Stimulated activated CD4-positive, alpha-beta T cell treated with anti-CD3 and anti-CD28 coated beads, Interleukin-2, amount 100 ng/mL, for 4 hours (primary cell): ENCODE data around the gene DAZ4.
"Not testable (repeated sequence)": the region's sequence is repeated elsewhere in the genome, so short reads cannot be mapped to it uniquely, and the experiment has no call there.

Experiments
- DNase-seq: peaks from one replicate; pipeline ENCODE4 v3.0.0-alpha.2; 2020; ENCODE audit warnings: low read depth

The DAZ4 gene, protein sequence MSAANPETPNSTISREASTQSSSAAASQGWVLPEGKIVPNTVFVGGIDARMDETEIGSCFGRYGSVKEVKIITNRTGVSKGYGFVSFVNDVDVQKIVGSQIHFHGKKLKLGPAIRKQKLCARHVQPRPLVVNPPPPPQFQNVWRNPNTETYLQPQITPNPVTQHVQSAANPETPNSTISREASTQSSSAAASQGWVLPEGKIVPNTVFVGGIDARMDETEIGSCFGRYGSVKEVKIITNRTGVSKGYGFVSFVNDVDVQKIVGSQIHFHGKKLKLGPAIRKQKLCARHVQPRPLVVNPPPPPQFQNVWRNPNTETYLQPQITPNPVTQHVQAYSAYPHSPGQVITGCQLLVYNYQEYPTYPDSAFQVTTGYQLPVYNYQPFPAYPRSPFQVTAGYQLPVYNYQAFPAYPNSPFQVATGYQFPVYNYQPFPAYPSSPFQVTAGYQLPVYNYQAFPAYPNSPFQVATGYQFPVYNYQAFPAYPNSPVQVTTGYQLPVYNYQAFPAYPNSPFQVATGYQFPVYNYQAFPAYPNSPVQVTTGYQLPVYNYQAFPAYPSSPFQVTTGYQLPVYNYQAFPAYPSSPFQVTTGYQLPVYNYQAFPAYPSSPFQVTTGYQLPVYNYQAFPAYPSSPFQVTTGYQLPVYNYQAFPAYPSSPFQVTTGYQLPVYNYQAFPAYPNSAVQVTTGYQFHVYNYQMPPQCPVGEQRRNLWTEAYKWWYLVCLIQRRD

DNA sequence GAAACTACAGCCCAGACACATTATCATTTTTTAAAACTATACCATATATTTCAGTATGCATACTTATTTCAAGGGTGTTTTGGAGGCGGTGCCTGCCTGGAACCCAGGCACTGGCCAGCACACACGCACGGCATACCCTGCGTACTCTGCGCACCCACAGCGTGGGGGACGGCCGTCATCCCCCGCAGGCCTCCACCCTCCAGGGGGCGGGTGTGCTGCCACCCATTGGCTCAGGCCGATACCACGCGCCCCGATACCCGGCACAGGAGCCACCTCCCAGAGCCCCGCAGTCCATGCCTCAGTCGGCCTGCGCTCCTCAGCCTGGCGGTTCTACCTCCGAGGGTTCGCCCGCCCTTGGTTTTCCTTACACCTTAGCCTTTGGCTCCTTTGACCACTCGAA lies at the start of gene DAZ4:
Gene DAZ4 (plus strand): TSS at position 301 of the 400 bp plus-strand sequence. CDS start 208 bp downstream, outside the sequence.
- DNase-seq: not testable (repeated sequence)

DNA sequence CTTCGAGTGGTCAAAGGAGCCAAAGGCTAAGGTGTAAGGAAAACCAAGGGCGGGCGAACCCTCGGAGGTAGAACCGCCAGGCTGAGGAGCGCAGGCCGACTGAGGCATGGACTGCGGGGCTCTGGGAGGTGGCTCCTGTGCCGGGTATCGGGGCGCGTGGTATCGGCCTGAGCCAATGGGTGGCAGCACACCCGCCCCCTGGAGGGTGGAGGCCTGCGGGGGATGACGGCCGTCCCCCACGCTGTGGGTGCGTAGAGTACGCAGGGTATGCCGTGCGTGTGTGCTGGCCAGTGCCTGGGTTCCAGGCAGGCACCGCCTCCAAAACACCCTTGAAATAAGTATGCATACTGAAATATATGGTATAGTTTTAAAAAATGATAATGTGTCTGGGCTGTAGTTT lies 20.4 kb upstream of the DAZ4 start, which contains the start of gene DAZ3:
Gene DAZ3 (minus strand): TSS at position 101 of the 400 bp plus-strand sequence. CDS start 208 bp downstream, outside the sequence.
- DNase-seq: not testable (repeated sequence)

DNA sequence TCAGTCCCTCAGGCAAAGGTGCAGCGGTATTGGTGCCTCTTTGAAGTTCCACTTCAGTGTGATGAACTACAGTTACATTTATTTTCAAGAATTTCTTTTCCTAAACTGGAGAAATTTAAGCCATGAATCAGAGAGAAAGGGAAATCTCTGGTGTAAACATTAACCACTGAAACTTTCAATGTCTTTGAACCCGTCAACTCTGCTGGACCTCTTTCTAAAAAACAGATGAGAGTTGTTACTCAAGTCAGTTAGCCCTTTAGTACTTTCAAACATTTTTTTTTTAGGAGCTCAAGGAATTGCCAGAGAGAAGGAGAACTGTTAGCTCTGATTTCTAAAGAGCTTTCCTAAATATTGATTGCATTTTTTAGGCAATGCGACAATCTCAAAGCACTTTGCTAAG lies 11.9 kb upstream of the DAZ4 start:
- DNase-seq: not testable (repeated sequence)

DNA sequence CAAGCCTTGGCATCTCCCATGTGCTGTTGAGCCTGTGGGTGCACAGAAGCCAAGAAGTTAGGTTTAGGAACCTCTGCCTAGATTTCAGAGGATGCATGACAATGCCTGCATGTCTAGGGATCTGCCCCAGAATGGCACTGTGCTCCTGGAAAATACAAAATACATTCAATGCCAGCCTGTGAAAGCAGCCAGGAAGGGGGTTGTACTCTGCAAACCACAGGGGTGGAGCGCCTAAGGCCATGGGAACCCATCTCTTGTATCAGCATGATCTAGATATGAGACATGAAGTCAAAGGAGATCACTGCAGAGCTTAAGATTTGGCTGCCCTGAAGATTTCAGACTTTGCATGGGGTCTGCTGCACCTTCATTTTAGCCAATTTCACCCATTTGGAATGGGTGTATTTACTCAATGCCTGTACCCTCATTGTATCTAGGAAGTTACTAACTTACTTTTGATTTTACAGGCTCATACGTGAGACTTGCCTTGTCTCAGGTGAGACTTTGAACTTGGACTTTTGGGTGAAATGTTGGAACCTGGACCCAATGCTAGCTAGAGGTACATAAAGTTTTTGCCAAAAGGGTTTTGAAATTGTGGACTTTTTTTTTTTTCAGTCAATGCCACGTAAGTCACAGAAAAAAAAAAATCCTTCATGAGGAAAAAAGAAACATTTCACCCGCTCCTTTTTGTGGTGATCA lies 9.4 kb upstream of the DAZ4 start:
- not testable (repeated sequence) for DNase-seq

DNA sequence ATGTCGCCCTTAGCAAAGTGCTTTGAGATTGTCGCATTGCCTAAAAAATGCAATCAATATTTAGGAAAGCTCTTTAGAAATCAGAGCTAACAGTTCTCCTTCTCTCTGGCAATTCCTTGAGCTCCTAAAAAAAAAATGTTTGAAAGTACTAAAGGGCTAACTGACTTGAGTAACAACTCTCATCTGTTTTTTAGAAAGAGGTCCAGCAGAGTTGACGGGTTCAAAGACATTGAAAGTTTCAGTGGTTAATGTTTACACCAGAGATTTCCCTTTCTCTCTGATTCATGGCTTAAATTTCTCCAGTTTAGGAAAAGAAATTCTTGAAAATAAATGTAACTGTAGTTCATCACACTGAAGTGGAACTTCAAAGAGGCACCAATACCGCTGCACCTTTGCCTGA lies 8.7 kb upstream of the DAZ4 start:
- not testable (repeated sequence) for DNase-seq
